Islet of Langerhans (tissue), 1 donor: ENCODE measurements around the gene CEP89.
"Not testable (repeated sequence)": the region's sequence is repeated elsewhere in the genome, so short reads cannot be mapped to it uniquely, and the experiment has no call there.

Experiments used
- FAIRE-seq: peaks from one replicate; lab custom pipeline; 2011; peaks lifted over from hg19 to GRCh38; lab: Jason Lieb, UNC

The CEP89 gene

GRCh38 chr19:32891609-32892008, 80.1 kb downstream of the CEP89 start:
- no peak for FAIRE-seq

- FAIRE-seq: no peak
These were observed 80.9 kb downstream of the CEP89 start for GRCh38 chr19:32890841-32891240.

GRCh38 chr19:32890326-32890725, 81.4 kb downstream of the CEP89 start:
- FAIRE-seq: no peak

GRCh38 chr19:32889137-32889934, 82.4 kb downstream of the CEP89 start:
- FAIRE-seq: no peak

GRCh38 chr19:32887572-32888215, 84.1 kb downstream of the CEP89 start:
- no peak for FAIRE-seq

GRCh38 chr19:32886241-32886640, 85.5 kb downstream of the CEP89 start:
- FAIRE-seq: no peak

GRCh38 chr19:32885255-32885654, 86.5 kb downstream of the CEP89 start:
- not testable (repeated sequence) for FAIRE-seq

- no peak for FAIRE-seq
These were observed 90.0 kb downstream of the CEP89 start for GRCh38 chr19:32881766-32882165.

GRCh38 chr19:32880622-32881021, 91.1 kb downstream of the CEP89 start:
- FAIRE-seq: no peak

GRCh38 chr19:32879741-32880140, 92.0 kb downstream of the CEP89 start:
- FAIRE-seq: no peak

GRCh38 chr19:32878988-32879387, 92.8 kb downstream of the CEP89 start:
- FAIRE-seq: no peak

- no peak for FAIRE-seq
These were observed 93.6 kb downstream of the CEP89 start for GRCh38 chr19:32877977-32878745.

GRCh38 chr19:32877323-32877912, 94.3 kb downstream of the CEP89 start:
- no peak for FAIRE-seq

GRCh38 chr19:32876919-32877285, 94.9 kb downstream of the CEP89 start:
- no peak for FAIRE-seq

GRCh38 chr19:32876236-32876918, 95.4 kb downstream of the CEP89 start:
- no peak for FAIRE-seq

- FAIRE-seq: no peak
These were observed 96.3 kb downstream of the CEP89 start for GRCh38 chr19:32875428-32875827.

GRCh38 chr19:32874605-32875004, 97.2 kb downstream of the CEP89 start:
- no peak for FAIRE-seq

- no peak for FAIRE-seq
These were observed 98.4 kb downstream of the CEP89 start for GRCh38 chr19:32873247-32873959.

- no peak for FAIRE-seq
These were observed 99.4 kb downstream of the CEP89 start for GRCh38 chr19:32872391-32872790.

- no peak for FAIRE-seq
These were observed 100.7 kb downstream of the CEP89 start for GRCh38 chr19:32870981-32871451.

- FAIRE-seq: no peak
These were observed 101.7 kb downstream of the CEP89 start for GRCh38 chr19:32869966-32870573.
